K562 (cell line): Measurements from ENCODE around the gene INPP5E. TPM values are rescaled to one million over a fixed set of nuclear protein-coding genes. Genes with fewer than 3 reads are reported as not detected.

Source experiments
- BACH1 ChIP-seq: fragments of 200-800 bp; sonication (Bioruptor generic); IDR thresholded peaks from 2 replicates; pipeline ENCODE4 v1.6.1; 2016; ENCODE audit warnings: missing genetic modification characterization, missing compliant biosample characterization
- CBX3 ChIP-seq, 2 experiments: IDR thresholded peaks; 1 replicate in 1 of 2; 2 replicates in 1 of 2; pipeline ENCODE4 v1.6.1; 2012; ENCODE audit warnings: inconsistent platforms in 2 of 2, low read length in 2 of 2, borderline replicate concordance in 1 of 2, control low read depth in 1 of 2
- CHCHD3 ChIP-seq: fragments of 250-450 bp; sonication (Bioruptor Pico); IDR thresholded peaks from 2 replicates; pipeline ENCODE4 v2.1.2; 2022; ENCODE audit warnings: mild to moderate bottlenecking
- FOXK2 ChIP-seq, 2 experiments: fragments of 450-650 bp; IDR thresholded peaks in 1 of 2; conservative IDR thresholded peaks in 1 of 2; 2 replicates each; pipeline ENCODE4 v1.6.1; 2016; ENCODE audit warnings: low read depth in 2 of 2, mild to moderate bottlenecking in 1 of 2
- KLF16 ChIP-seq: IDR thresholded peaks from 2 replicates; pipeline ENCODE4 v1.6.1; 2016; ENCODE audit warnings: antibody characterized with exemption
- MAFK ChIP-seq: IDR thresholded peaks from 2 replicates; pipeline ENCODE4 v1.6.1; 2011; ENCODE audit warnings: low read length, improper control_type of control experiment
- MXI1 ChIP-seq: IDR thresholded peaks from 2 replicates; pipeline ENCODE4 v1.6.1; 2011; ENCODE audit warnings: low read depth, mild to moderate bottlenecking, improper control_type of control experiment, low read length
- NFE2L1 ChIP-seq: fragments of 450-650 bp; IDR thresholded peaks from 2 replicates; pipeline ENCODE4 v1.6.1; 2016; ENCODE audit warnings: missing genetic modification characterization, low read depth, mild to moderate bottlenecking, missing compliant biosample characterization, moderate library complexity, borderline replicate concordance
- POLR2AphosphoS5 ChIP-seq: IDR thresholded peaks from 2 replicates; pipeline ENCODE4 v1.6.1; 2011; ENCODE audit warnings: mild to moderate bottlenecking, low read depth, low read length, moderate library complexity; ENCODE audit not compliant: control insufficient read depth, insufficient read depth
- RAD51 ChIP-seq: fragments of 450-650 bp; IDR thresholded peaks from 2 replicates; pipeline ENCODE4 v1.7.1; 2016; ENCODE audit warnings: low read depth, mild to moderate bottlenecking, borderline replicate concordance
- TAF7 ChIP-seq: fragments of 450-650 bp; IDR thresholded peaks from 2 replicates; pipeline ENCODE4 v1.6.1; 2016; ENCODE audit warnings: missing genetic modification characterization, missing compliant biosample characterization
- ZNF121 ChIP-seq: sonication (generic); formaldehyde crosslinking; conservative IDR thresholded peaks from 2 replicates; pipeline ENCODE4 v1.8.0; 2022; ENCODE audit warnings: missing genetic modification reagents
- ZNF239 ChIP-seq: fragments of 250-450 bp; sonication (Bioruptor Pico); IDR thresholded peaks from 2 replicates; pipeline ENCODE4 v1.4.0; 2020; ENCODE audit warnings: mild to moderate bottlenecking
- ZNF584 ChIP-seq: fragments of 200-800 bp; sonication (Bioruptor generic); IDR thresholded peaks from 2 replicates; pipeline ENCODE4 v1.6.1; 2016; ENCODE audit warnings: low read depth, mild to moderate bottlenecking, missing genetic modification characterization, missing compliant biosample characterization
- polyA plus RNA-seq, 8 experiments: library from polyadenylated mRNA; depleted of rRNA in 4 of 8; stranded (reverse) in 5 of 8; unstranded in 3 of 8; fragments of >200 nt; fragmentation: Nextera tagmentation in 2 of 8; fragmentation: Illumina TruSeq in 1 of 8; extraction: Ambion mirVana in 2 of 8; extraction: Trizol in 1 of 8; gene quantifications; 2 replicates each; pipeline versions ENCODE4 v1.2.1 to v1.2.3, GENCODE V29; 2011 to 2014; ENCODE audit warnings: inconsistent platforms in 1 of 8, missing spikeins in 1 of 8
- total RNA-seq, 7 experiments: library from RNA; depleted of rRNA in 6 of 7; stranded (reverse); fragments of >200 nt in 6 of 7; fragmentation: Illumina TruSeq in 2 of 7; extraction: Trizol in 2 of 7; gene quantifications; 2 replicates each; pipeline versions ENCODE4 v1.2.1 to v1.2.3, GENCODE V29; 2011 to 2021; ENCODE audit warnings: low replicate concordance in 1 of 7
- TF ChIP-seq, protein P1 (sequence below): fragments of 450-650 bp; IDR thresholded peaks from 2 replicates; pipeline ENCODE4 v1.7.1; 2018; ENCODE audit warnings: mild to moderate bottlenecking, low read depth; ENCODE audit not compliant: partially characterized antibody
- TF ChIP-seq, protein P2 (sequence below): fragments of 450-650 bp; IDR thresholded peaks from 2 replicates; pipeline ENCODE4 v1.6.1; 2016; ENCODE audit warnings: low read depth

The INPP5E gene
- total and polyA plus RNA-seq, 9 of the 15 experiments (the other 6 are each of a cell fraction or from before 2014, with no cell fraction given), result 0.38 to 17.4 (median 4.9) TPM

DNA sequence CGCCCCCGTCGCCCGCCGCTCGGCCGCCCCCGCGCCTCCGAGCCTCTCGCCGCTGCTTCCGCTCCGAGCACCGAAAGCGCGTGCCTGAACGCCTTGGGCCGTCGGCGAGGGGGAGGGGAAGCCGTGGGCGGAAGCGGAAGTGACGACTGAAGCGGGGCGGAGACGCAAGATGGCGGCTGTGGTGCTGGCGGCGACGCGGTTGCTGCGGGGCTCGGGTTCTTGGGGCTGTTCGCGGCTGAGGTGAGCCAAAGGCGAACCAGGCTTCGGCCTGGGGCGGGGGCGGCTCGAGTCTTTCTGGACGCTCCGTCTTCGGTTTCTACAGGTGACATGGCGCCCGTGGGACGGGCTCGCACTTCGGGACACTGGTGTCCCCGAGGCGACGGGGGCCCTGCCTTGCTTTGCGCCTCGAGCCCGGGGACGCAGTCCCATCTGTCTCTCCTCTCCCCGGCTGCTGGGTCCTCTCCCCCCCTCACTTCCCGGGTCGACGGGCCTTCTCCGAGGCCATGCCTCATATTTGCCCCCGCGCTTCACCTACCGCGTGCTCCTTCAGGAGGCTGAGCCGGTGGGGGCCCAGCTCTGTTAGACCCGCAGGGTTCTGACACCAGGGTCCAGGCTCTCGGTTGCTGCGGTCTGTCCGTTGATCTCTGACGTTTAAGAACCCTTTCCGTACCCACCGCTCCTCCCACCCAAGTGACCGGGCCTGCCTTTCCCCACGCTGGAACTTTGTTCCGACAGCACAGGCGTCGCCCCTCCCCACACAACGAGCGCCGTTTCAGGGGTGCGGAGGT lies 29.0 kb downstream of the INPP5E start, which contains the start of the genes ENTR1 and PMPCA (continued):
- TF ChIP-seq MAFK (no peak; the same call in 1 of the 2 replicates), ZNF239 (CRISPR knock-in tag) (no peak), KLF16 (no peak), CHCHD3 (CRISPR knock-in tag) (no peak), POLR2AphosphoS5 (peak; percentile 89), ZNF121 (peak; percentile 23; the same call in 1 of the 2 replicates), CBX3 (IDR thresholded peaks at IDR 0.05; ENCODE audit: borderline replicate concordance in 1 of 2, low read length in 2 of 2) (no peak), NFE2L1 (tag) (no peak), FOXK2 (conservative IDR thresholded peaks at IDR 0.05 in 1 of 2, IDR thresholded peaks at IDR 0.05 in 1 of 2; ENCODE audit: low read depth in 2 of 2) (peak; percentile 30 to 69; a peak in 1 of 4 replicates), RAD51 (no peak), TAF7 (tag) (peak; percentile 85), ZNF584 (no peak), MXI1 (peak; percentile 44; the same call in 1 of the 2 replicates), BACH1 (no peak)
- TF ChIP-seq, protein P1, sequence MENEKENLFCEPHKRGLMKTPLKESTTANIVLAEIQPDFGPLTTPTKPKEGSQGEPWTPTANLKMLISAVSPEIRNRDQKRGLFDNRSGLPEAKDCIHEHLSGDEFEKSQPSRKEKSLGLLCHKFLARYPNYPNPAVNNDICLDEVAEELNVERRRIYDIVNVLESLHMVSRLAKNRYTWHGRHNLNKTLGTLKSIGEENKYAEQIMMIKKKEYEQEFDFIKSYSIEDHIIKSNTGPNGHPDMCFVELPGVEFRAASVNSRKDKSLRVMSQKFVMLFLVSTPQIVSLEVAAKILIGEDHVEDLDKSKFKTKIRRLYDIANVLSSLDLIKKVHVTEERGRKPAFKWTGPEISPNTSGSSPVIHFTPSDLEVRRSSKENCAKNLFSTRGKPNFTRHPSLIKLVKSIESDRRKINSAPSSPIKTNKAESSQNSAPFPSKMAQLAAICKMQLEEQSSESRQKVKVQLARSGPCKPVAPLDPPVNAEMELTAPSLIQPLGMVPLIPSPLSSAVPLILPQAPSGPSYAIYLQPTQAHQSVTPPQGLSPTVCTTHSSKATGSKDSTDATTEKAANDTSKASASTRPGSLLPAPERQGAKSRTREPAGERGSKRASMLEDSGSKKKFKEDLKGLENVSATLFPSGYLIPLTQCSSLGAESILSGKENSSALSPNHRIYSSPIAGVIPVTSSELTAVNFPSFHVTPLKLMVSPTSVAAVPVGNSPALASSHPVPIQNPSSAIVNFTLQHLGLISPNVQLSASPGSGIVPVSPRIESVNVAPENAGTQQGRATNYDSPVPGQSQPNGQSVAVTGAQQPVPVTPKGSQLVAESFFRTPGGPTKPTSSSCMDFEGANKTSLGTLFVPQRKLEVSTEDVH, result peak; percentile 43
- TF ChIP-seq, protein P2, sequence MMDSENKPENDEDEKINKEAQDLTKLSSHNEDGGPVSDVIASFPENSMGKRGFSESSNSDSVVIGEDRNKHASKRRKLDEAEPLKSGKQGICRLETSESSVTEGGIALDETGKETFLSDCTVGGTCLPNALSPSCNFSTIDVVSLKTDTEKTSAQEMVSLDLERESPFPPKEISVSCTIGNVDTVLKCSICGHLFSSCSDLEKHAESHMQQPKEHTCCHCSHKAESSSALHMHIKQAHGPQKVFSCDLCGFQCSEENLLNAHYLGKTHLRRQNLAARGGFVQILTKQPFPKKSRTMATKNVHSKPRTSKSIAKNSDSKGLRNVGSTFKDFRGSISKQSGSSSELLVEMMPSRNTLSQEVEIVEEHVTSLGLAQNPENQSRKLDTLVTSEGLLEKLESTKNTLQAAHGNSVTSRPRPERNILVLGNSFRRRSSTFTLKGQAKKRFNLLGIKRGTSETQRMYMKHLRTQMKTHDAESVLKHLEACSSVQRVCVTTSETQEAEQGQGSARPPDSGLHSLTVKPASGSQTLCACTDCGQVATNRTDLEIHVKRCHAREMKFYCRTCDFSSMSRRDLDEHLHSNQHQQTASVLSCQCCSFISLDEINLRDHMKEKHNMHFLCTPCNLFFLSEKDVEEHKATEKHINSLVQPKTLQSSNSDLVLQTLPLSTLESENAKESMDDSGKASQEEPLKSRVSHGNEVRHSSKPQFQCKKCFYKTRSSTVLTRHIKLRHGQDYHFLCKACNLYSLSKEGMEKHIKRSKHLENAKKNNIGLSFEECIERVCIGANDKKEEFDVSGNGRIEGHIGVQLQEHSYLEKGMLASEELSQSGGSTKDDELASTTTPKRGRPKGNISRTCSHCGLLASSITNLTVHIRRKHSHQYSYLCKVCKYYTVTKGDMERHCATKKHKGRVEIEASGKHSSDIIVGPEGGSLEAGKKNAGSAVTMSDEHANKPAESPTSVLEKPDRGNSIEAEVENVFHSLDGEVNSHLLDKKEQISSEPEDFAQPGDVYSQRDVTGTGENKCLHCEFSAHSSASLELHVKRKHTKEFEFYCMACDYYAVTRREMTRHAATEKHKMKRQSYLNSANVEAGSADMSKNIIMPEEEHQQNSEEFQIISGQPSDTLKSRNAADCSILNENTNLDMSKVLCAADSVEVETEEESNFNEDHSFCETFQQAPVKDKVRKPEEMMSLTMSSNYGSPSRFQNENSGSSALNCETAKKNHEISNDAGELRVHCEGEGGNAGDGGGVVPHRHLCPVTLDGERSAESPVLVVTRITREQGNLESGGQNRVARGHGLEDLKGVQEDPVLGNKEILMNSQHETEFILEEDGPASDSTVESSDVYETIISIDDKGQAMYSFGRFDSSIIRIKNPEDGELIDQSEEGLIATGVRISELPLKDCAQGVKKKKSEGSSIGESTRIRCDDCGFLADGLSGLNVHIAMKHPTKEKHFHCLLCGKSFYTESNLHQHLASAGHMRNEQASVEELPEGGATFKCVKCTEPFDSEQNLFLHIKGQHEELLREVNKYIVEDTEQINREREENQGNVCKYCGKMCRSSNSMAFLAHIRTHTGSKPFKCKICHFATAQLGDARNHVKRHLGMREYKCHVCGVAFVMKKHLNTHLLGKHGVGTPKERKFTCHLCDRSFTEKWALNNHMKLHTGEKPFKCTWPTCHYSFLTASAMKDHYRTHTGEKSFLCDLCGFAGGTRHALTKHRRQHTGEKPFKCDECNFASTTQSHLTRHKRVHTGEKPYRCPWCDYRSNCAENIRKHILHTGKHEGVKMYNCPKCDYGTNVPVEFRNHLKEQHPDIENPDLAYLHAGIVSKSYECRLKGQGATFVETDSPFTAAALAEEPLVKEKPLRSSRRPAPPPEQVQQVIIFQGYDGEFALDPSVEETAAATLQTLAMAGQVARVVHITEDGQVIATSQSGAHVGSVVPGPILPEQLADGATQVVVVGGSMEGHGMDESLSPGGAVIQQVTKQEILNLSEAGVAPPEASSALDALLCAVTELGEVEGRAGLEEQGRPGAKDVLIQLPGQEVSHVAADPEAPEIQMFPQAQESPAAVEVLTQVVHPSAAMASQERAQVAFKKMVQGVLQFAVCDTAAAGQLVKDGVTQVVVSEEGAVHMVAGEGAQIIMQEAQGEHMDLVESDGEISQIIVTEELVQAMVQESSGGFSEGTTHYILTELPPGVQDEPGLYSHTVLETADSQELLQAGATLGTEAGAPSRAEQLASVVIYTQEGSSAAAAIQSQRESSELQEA, result no peak
